Esophagus squamous epithelium (tissue), 4 donors: ENCODE measurements around the gene LRRC26.

Source experiments
- POLR2A ChIP-seq, 4 donors: fragments of 450-650 bp; IDR thresholded peaks; one replicate each; pipeline ENCODE4 v1.6.1; 2017; ENCODE audit warnings: antibody characterized with exemption in 4 of 4, mild to moderate bottlenecking in 4 of 4, moderate library complexity in 3 of 4
- TF ChIP-seq, protein P1 (sequence below), 6 experiments: fragments of 450-650 bp in 4 of 6; fragments of 200-600 bp in 2 of 6; sonication (generic) in 2 of 6; IDR thresholded peaks; one replicate each; pipeline ENCODE4 v1.5.1; 2016 to 2019; ENCODE audit warnings: antibody characterized with exemption in 6 of 6, mild to moderate bottlenecking in 4 of 6, moderate library complexity in 4 of 6

DNA sequence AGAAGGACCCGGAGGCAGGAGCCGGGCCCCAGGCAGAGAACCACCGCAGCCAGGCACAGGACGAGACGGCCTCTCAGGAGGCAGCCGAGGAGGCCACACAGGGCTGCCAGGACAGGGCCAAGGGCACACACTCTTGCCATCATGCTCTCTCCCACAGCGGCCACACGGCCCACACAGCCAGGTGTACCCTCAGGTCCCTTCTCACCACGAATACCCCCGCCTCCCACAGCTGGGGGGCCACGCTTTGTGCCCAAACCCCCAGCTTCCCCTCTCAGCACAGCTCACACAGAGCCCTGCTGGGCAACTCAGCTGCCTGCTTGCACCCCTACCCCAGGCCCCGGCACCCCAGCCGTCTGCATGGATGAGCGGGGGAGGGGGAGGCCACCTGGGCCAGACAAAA, 23.9 kb upstream of the LRRC26 start:
- TF ChIP-seq, protein P1, sequence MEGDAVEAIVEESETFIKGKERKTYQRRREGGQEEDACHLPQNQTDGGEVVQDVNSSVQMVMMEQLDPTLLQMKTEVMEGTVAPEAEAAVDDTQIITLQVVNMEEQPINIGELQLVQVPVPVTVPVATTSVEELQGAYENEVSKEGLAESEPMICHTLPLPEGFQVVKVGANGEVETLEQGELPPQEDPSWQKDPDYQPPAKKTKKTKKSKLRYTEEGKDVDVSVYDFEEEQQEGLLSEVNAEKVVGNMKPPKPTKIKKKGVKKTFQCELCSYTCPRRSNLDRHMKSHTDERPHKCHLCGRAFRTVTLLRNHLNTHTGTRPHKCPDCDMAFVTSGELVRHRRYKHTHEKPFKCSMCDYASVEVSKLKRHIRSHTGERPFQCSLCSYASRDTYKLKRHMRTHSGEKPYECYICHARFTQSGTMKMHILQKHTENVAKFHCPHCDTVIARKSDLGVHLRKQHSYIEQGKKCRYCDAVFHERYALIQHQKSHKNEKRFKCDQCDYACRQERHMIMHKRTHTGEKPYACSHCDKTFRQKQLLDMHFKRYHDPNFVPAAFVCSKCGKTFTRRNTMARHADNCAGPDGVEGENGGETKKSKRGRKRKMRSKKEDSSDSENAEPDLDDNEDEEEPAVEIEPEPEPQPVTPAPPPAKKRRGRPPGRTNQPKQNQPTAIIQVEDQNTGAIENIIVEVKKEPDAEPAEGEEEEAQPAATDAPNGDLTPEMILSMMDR (IDR thresholded peaks at IDR 0.05): no peak
- no peak for TF ChIP-seq POLR2A (IDR thresholded peaks at IDR 0.05)
